ENCODE results near the gene RPL9.

DNA sequence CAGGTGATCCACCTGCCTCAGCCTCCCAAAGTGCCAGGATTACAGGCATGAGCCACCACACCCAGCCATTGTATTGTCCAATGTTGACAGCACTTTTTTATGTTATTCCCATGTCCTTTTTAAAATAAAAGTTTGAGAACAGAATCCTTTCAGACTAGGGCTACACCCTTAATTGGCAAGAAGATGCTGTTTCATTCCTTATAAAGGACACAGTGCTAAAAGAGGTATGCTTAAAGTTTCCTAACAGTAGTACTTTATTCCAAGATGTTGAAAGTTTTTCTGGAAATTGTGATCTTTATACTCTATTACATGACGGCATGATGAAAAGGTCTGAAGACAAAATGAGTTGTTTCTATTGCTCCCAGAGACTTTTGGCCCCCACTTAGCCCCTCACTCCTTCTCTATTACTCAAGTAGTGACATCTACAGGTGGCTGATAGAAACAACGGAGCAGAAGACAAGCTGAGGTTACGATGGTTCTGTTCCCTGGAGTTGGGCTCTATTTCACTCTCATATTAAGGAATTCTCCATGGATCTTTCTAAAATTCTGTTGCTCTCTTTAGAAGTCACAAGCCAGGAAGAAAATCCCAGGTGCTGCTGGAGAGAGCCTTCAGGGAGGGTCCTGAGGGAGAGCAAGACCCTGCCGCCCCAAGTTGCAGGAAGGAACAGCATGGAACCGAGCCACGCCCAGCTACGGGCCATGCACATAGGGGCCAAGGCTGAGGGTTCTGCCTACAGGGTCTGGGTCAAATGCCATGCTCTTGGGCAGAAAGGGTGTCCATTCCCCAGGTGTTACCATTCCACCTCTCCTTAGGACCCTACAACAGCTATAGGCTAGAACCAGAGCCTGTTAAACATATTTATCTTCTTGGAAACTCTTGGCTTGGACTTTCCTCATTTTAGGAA lies 22.8 kb downstream of the RPL9 start:
- TF ChIP-seq, protein P1, sequence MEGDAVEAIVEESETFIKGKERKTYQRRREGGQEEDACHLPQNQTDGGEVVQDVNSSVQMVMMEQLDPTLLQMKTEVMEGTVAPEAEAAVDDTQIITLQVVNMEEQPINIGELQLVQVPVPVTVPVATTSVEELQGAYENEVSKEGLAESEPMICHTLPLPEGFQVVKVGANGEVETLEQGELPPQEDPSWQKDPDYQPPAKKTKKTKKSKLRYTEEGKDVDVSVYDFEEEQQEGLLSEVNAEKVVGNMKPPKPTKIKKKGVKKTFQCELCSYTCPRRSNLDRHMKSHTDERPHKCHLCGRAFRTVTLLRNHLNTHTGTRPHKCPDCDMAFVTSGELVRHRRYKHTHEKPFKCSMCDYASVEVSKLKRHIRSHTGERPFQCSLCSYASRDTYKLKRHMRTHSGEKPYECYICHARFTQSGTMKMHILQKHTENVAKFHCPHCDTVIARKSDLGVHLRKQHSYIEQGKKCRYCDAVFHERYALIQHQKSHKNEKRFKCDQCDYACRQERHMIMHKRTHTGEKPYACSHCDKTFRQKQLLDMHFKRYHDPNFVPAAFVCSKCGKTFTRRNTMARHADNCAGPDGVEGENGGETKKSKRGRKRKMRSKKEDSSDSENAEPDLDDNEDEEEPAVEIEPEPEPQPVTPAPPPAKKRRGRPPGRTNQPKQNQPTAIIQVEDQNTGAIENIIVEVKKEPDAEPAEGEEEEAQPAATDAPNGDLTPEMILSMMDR (IDR thresholded peaks at IDR 0.05): no peak
- no peak for TF ChIP-seq POLR2A (IDR thresholded peaks at IDR 0.05)
